Measurements from ENCODE around the gene RETN. TPM values are rescaled to one million over a fixed set of nuclear protein-coding genes. Genes with fewer than 3 reads are reported as not detected.

The RETN gene
- total and polyA plus RNA-seq, 10 donors: 5.4 to 60.6 (median 17.4) TPM

DNA sequence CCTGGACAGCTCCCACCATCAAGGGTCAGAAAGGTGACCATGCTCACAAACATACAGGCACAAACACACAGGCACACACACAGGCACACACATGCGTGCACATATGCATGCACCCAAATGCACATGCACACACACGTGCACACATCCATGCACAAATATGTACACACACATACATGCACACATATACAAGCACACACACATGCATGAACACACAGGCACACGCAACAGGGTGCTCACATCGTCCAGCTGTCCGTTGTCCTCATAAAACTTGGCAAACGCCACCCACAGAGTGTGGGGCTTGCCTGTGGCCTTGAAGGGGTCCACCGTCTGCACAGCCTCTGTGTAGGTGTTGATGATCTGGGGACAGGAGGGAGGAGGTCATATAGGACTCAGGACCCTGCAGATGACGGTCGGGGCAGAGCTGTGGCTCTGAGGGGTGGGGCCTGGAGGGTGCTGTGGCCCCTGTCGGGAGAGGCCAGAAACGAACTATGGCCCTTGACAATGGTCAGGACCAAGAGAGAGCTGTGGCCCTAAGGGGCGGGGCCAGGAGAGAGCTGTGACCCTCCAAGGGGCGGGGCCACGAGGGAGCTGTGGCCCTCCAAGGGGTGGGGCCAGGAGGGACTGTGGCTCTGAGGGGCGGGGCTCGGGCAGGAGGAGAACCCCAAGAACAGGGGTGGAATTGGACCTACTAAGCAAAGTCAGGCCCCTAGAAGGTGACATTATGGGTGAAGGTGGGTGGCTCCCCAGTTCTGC lies 45.7 kb upstream of the RETN start:
- Histone ChIP-seq H3K27me3 (replicated peaks in 1 of 7) (no peaks in the 10 kb centered on the region), H3K4me3 (no peak overlapping the region), H3K27ac (no peak overlapping the region), H3K9me3 (no peaks in the 10 kb centered on the region), H3K4me1 (peaks cover 3 to 40% (median 23%) of the 10 kb centered on the region in 6 donors), H3K36me3 (peaks cover 10 to 100% (median 81%) of the 10 kb centered on the region in 6 donors)
- no peak for DNase-seq
- TF ChIP-seq POLR2AphosphoS5 (IDR thresholded peaks at IDR 0.05) (no peak), POLR2A (IDR thresholded peaks at IDR 0.05) (no peak)
- TF ChIP-seq, protein P1, sequence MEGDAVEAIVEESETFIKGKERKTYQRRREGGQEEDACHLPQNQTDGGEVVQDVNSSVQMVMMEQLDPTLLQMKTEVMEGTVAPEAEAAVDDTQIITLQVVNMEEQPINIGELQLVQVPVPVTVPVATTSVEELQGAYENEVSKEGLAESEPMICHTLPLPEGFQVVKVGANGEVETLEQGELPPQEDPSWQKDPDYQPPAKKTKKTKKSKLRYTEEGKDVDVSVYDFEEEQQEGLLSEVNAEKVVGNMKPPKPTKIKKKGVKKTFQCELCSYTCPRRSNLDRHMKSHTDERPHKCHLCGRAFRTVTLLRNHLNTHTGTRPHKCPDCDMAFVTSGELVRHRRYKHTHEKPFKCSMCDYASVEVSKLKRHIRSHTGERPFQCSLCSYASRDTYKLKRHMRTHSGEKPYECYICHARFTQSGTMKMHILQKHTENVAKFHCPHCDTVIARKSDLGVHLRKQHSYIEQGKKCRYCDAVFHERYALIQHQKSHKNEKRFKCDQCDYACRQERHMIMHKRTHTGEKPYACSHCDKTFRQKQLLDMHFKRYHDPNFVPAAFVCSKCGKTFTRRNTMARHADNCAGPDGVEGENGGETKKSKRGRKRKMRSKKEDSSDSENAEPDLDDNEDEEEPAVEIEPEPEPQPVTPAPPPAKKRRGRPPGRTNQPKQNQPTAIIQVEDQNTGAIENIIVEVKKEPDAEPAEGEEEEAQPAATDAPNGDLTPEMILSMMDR (IDR thresholded peaks at IDR 0.05 in 8 of 11, conservative IDR thresholded peaks at IDR 0.05 in 3 of 11): no peak
- intact Hi-C loops (cut with DNase I; ENCODE audit: low total_unique reads): no loop called here
- 86 to 95% (median 90%) methylated on average over 13 to 16 of the region's 16 CpGs for WGBS, 5 donors

GRCh38 chr19:7623725-7624603 lies 44.9 kb upstream of the RETN start:
- Histone ChIP-seq H3K9me3 (no peaks in the 10 kb centered on the region), H3K4me1 (peaks cover 10 to 40% (median 27%) of the 10 kb centered on the region in 6 donors), H3K27ac (no peak overlapping the region), H3K27me3 (replicated peaks in 1 of 7) (no peaks in the 10 kb centered on the region), H3K36me3 (peaks cover 10 to 92% (median 78%) of the 10 kb centered on the region in 6 donors), H3K4me3 (no peak overlapping the region)
- WGBS, 5 donors: 95 to 98% (median 96%) methylated on average over 28 to 39 of the region's 39 CpGs
- TF ChIP-seq POLR2AphosphoS5 (IDR thresholded peaks at IDR 0.05): peak in 1 of 3 donors; percentile 5
- TF ChIP-seq, protein P1 (IDR thresholded peaks at IDR 0.05 in 8 of 11, conservative IDR thresholded peaks at IDR 0.05 in 3 of 11): no peak
- intact Hi-C loops (cut with DNase I; ENCODE audit: low total_unique reads): no loop called here
- no peak for DNase-seq

DNA sequence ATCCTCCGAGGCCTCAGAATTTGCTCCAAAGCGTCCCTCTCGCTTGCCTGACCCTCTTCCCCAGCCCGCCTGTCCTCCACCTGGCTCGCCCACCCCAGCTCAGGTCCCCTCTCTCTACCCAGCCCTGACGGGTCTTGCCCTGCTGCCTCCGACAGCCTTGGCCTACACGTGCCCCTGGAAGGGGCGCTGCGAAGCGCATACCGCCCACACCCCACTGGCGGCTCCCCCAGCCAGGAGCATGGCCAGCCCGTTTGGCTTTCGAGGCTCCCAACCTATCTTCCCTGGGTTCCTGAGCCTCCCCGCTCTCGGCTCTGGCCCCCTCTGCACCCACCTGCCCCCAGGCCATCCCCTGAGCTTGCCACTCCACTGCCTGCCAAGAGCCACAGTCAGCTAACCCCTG lies 44.0 kb upstream of the RETN start:
- peaks cover 10 to 35% (median 24%) of the 10 kb centered on the region in 6 donors for H3K4me1 ChIP-seq
- intact Hi-C loops (cut with DNase I; ENCODE audit: low total_unique reads): no loop called here
- no peak overlapping the region for H3K4me3 ChIP-seq
- no peak overlapping the region for H3K27ac ChIP-seq
- peaks cover 10 to 83% (median 70%) of the 10 kb centered on the region in 6 donors for H3K36me3 ChIP-seq
- 86 to 95% (median 93%) methylated on average over 17 of the region's 17 CpGs for WGBS, 5 donors
- H3K9me3 ChIP-seq: no peaks in the 10 kb centered on the region
- peak in 2 of 3 donors; percentile 4 to 19 for TF ChIP-seq POLR2AphosphoS5 (IDR thresholded peaks at IDR 0.05)
- TF ChIP-seq, protein P1 (IDR thresholded peaks at IDR 0.05 in 8 of 11, conservative IDR thresholded peaks at IDR 0.05 in 3 of 11): no peak
- H3K27me3 ChIP-seq (replicated peaks in 1 of 7): no peaks in the 10 kb centered on the region
- no peak for DNase-seq

All from spleen (tissue), 11 donors.